GM12878 (cell line): ENCODE measurements around the gene TNFAIP3.

Experiments used
- CREM ChIP-seq: IDR thresholded peaks from 2 replicates; pipeline ENCODE4 v1.6.1; 2014; ENCODE audit warnings: antibody characterized with exemption, low read depth
- LARP7 ChIP-seq: fragments of 450-650 bp; IDR thresholded peaks from 2 replicates; pipeline ENCODE4 v1.6.1; 2017; ENCODE audit warnings: mild to moderate bottlenecking
- NKRF ChIP-seq: fragments of 450-650 bp; conservative IDR thresholded peaks from 2 replicates; pipeline ENCODE4 v1.6.1; 2017; ENCODE audit warnings: mild to moderate bottlenecking, moderate library complexity
- SUZ12 ChIP-seq: fragments of 200-600 bp; sonication (generic); IDR thresholded peaks from one replicate; pipeline ENCODE4 v1.6.1; 2018; ENCODE audit warnings: antibody characterized with exemption, mild to moderate bottlenecking; ENCODE audit not compliant: unreplicated experiment
- ZBTB33 ChIP-seq: fragments of 450-650 bp; IDR thresholded peaks from 2 replicates; pipeline ENCODE4 v1.6.1; 2017; ENCODE audit warnings: mild to moderate bottlenecking
- TF ChIP-seq, protein P1 (sequence below), 3 experiments: IDR thresholded peaks in 2 of 3; conservative IDR thresholded peaks in 1 of 3; 2 replicates each; pipeline ENCODE4 v1.5.1; 2011; ENCODE audit warnings: low read depth in 3 of 3, low read length in 3 of 3, mild to moderate bottlenecking in 3 of 3, control low read depth in 2 of 3, moderate library complexity in 2 of 3, inconsistent platforms in 1 of 3, mixed read lengths in 1 of 3; ENCODE audit not compliant: control insufficient read depth in 2 of 3, insufficient read depth in 1 of 3; ENCODE audit errors: extremely low read depth in 1 of 3

DNA sequence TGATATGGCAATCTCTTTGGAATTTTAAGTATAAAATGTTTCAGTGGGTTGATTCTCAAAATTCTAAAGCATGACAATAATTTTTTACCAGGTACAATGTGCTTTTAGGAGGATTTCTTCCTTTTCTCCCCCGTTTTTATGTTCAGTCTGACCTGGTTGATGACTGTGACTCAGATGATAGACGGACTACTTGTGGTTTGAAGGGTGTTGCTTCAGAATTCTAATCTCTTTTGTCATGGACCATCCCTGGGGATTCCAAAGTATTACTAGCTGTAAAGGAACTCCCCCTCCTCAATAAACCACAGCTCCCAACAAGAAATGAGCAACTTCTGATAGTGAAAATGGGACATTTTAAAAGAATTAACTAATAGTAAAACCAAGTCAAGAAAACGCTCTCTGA is 34.9 kb upstream of the TNFAIP3 start:
- TF ChIP-seq, protein P1, sequence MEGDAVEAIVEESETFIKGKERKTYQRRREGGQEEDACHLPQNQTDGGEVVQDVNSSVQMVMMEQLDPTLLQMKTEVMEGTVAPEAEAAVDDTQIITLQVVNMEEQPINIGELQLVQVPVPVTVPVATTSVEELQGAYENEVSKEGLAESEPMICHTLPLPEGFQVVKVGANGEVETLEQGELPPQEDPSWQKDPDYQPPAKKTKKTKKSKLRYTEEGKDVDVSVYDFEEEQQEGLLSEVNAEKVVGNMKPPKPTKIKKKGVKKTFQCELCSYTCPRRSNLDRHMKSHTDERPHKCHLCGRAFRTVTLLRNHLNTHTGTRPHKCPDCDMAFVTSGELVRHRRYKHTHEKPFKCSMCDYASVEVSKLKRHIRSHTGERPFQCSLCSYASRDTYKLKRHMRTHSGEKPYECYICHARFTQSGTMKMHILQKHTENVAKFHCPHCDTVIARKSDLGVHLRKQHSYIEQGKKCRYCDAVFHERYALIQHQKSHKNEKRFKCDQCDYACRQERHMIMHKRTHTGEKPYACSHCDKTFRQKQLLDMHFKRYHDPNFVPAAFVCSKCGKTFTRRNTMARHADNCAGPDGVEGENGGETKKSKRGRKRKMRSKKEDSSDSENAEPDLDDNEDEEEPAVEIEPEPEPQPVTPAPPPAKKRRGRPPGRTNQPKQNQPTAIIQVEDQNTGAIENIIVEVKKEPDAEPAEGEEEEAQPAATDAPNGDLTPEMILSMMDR (IDR thresholded peaks at IDR 0.05 in 2 of 3, conservative IDR thresholded peaks at IDR 0.05 in 1 of 3; ENCODE audit: control insufficient read depth in 2 of 3, extremely low read depth in 1 of 3, insufficient read depth in 1 of 3, low read depth in 3 of 3, low read length in 3 of 3), result no peak
- TF ChIP-seq LARP7 (no peak), NKRF (no peak), ZBTB33 (no peak), SUZ12 (no peak), CREM (no peak; the same call in 1 of the 2 replicates)
